Activated CD8-positive, alpha-beta T cell treated with anti-CD3 and anti-CD28 coated beads for 36 hours (primary cell): ENCODE results near the gene MBD1. TPM values are rescaled to one million over a fixed set of nuclear protein-coding genes. Genes with fewer than 3 reads are reported as not detected.

Experiments used
- ATAC-seq: fragments of 200-7000 bp; cut with Tn5 transposase; one replicate; pipeline ENCODE4 v1.10.0; 2021; ENCODE audit warnings: mild to moderate bottlenecking, moderate library complexity
- CTCF ChIA-PET: fragments of 350-600 bp; sonication (Branson Sonifier 250); formaldehyde crosslinking; loops from one replicate; lab custom pipeline; 2021; ENCODE audit warnings: antibody characterized with exemption; lab: Charles Lee
- POLR2A ChIA-PET: fragments of 350-600 bp; sonication (Branson Sonifier 250); formaldehyde crosslinking; loops from one replicate; lab custom pipeline; 2021; ENCODE audit warnings: antibody characterized with exemption; lab: Charles Lee
- DNase-seq: peaks from one replicate; pipeline ENCODE4 v3.0.0-alpha.2; 2020
- H3K27ac Mint-ChIP-seq: one replicate; pipeline ENCODE4 v1.8.0; 2021; ENCODE audit warnings: mild to moderate bottlenecking, mixed read lengths
- H3K27me3 Mint-ChIP-seq: one replicate; pipeline ENCODE4 v1.8.0; 2021; ENCODE audit warnings: mixed read lengths
- H3K36me3 Mint-ChIP-seq: one replicate; pipeline ENCODE4 v1.8.0; 2021; ENCODE audit warnings: low read depth, mixed read lengths
- H3K4me1 Mint-ChIP-seq: one replicate; pipeline ENCODE4 v1.8.0; 2021; ENCODE audit warnings: low read depth, mixed read lengths
- H3K4me3 Mint-ChIP-seq: one replicate; pipeline ENCODE4 v1.8.0; 2021; ENCODE audit warnings: mild to moderate bottlenecking, moderate library complexity, mixed read lengths
- H3K9me3 Mint-ChIP-seq: one replicate; pipeline ENCODE4 v1.8.0; 2021; ENCODE audit warnings: mixed read lengths
- CTCF ChIP-seq: fragments of 200-600 bp; IDR thresholded peaks from one replicate; pipeline ENCODE4 v1.8.0; 2022; ENCODE audit warnings: antibody characterized with exemption, mild to moderate bottlenecking
- intact Hi-C: fragments of 100-400 bp; cut with micrococcal nuclease; formaldehyde crosslinking; loops from one replicate; pipeline ENCODE4 v1.10.0; 2022
- total RNA-seq, 2 experiments: library from RNA; stranded (reverse); gene quantifications; one replicate each; pipeline ENCODE4 v1.2.3, GENCODE V29; 2021

Gene MBD1
- total RNA-seq, 2 experiments from 2014 or later, result 67.4 to 69.0 TPM

GRCh38 chr18:50285071-50285470 is 3.7 kb upstream of the MBD1 start:
- ChIA-PET CTCF (no interaction called here), POLR2A (no interaction called here)
- H3K27ac Mint-ChIP-seq, result no peak overlapping the region
- DNase-seq (no peak), ATAC-seq (no peak)
- H3K9me3 Mint-ChIP-seq, result no peaks in the 10 kb centered on the region
- H3K4me1 Mint-ChIP-seq, result peaks cover 46% of the 10 kb centered on the region
- no peaks in the 10 kb centered on the region for H3K27me3 Mint-ChIP-seq
- H3K4me3 Mint-ChIP-seq, result peak overlapping the region; percentile 21
- intact Hi-C loops, result no loop called here
- H3K36me3 Mint-ChIP-seq, result peaks cover 54% of the 10 kb centered on the region
- TF ChIP-seq CTCF, result no peak

GRCh38 chr18:50284255-50284885 is 3.0 kb upstream of the MBD1 start:
- CTCF ChIA-PET, result no interaction called here
- Mint-ChIP-seq H3K27me3 (no peaks in the 10 kb centered on the region), H3K4me3 (no peak overlapping the region), H3K36me3 (peaks cover 56% of the 10 kb centered on the region), H3K9me3 (no peaks in the 10 kb centered on the region), H3K4me1 (peaks cover 49% of the 10 kb centered on the region), H3K27ac (no peak overlapping the region)
- TF ChIP-seq CTCF, result no peak
- intact Hi-C loops, result no loop called here
- POLR2A ChIA-PET, result no interaction called here
- DNase-seq (no peak), ATAC-seq (no peak)

GRCh38 chr18:50283469-50284209 is 2.3 kb upstream of the MBD1 start:
- DNase-seq (peak; percentile 23), ATAC-seq (no peak)
- POLR2A ChIA-PET, result interaction anchor here (3.4 kb wide), 1 partner anchor 13 kb away, joined by 32 read pairs; no protein-coding TSS in a partner anchor
- H3K4me1 Mint-ChIP-seq, result peaks cover 52% of the 10 kb centered on the region
- peak overlapping the region; percentile 38 for H3K27ac Mint-ChIP-seq
- no peaks in the 10 kb centered on the region for H3K9me3 Mint-ChIP-seq
- TF ChIP-seq CTCF, result no peak
- intact Hi-C loops, result no loop called here
- CTCF ChIA-PET, result interaction anchor here (1.2 kb wide), 1 partner anchor 74 kb away, joined by 5 read pairs; no protein-coding TSS in a partner anchor
- H3K4me3 Mint-ChIP-seq, result peak overlapping the region; percentile 26
- H3K36me3 Mint-ChIP-seq, result peaks cover 61% of the 10 kb centered on the region
- no peaks in the 10 kb centered on the region for H3K27me3 Mint-ChIP-seq

- POLR2A ChIA-PET, result interaction anchor here (1.4 to 3.4 kb wide), 2 partner anchors 13 to 596 kb away, joined by 3 to 32 read pairs; partner anchors contain the start of gene ME2
- intact Hi-C loops, result no loop called here
- H3K4me1 Mint-ChIP-seq, result peaks cover 53% of the 10 kb centered on the region
- H3K27ac Mint-ChIP-seq, result peak overlapping the region; percentile 59
- ATAC-seq (no peak), DNase-seq (no peak)
- H3K9me3 Mint-ChIP-seq, result no peaks in the 10 kb centered on the region
- H3K27me3 Mint-ChIP-seq, result no peaks in the 10 kb centered on the region
- H3K4me3 Mint-ChIP-seq, result peak overlapping the region; percentile 91
- TF ChIP-seq CTCF, result no peak
- peaks cover 61% of the 10 kb centered on the region for H3K36me3 Mint-ChIP-seq
- CTCF ChIA-PET, result interaction anchor here (1.2 to 2.4 kb wide), 3 partner anchors 14 to 75 kb away, joined by 3 to 12 read pairs (median 5); no protein-coding TSS in a partner anchor
Observed at GRCh38 chr18:50282521-50283335, 1.4 kb upstream of the MBD1 start.
